WTC11 (cell line): ENCODE data around the gene TAAR9. TPM values are rescaled to one million over a fixed set of nuclear protein-coding genes. Genes with fewer than 3 reads are reported as not detected.

Source experiments
- ATAC-seq: fragments of 200-7000 bp; cut with Tn5 transposase; 2 replicates; pipeline ENCODE4 v1.10.0; 2021; ENCODE audit warnings: mild to moderate bottlenecking, moderate library complexity
- CTCF ChIA-PET: fragments of 300-600 bp; sonication (Branson Sonifier 250); formaldehyde crosslinking; loops from one replicate; lab custom pipeline; 2021; ENCODE audit warnings: antibody characterized with exemption; lab: Charles Lee
- POLR2A ChIA-PET: fragments of 350-600 bp; sonication (Branson Sonifier 250); formaldehyde crosslinking; loops from one replicate; lab custom pipeline; 2021; ENCODE audit warnings: antibody characterized with exemption; lab: Charles Lee
- DNase-seq: peaks from one replicate; pipeline ENCODE4 v3.0.0; 2021; ENCODE audit warnings: low spot score
- H3K27ac Mint-ChIP-seq: 2 replicates; pipeline ENCODE4 v1.8.0; 2021; ENCODE audit warnings: mixed read lengths
- H3K27me3 Mint-ChIP-seq: 2 replicates; pipeline ENCODE4 v1.8.0; 2021; ENCODE audit warnings: low read depth, mild to moderate bottlenecking, moderate library complexity, mixed read lengths
- H3K36me3 Mint-ChIP-seq: 2 replicates; pipeline ENCODE4 v1.8.0; 2021; ENCODE audit warnings: mixed read lengths
- H3K4me1 Mint-ChIP-seq: 2 replicates; pipeline ENCODE4 v1.8.0; 2022; ENCODE audit warnings: mixed read lengths
- H3K4me3 Mint-ChIP-seq: 2 replicates; pipeline ENCODE4 v1.8.0; 2021; ENCODE audit warnings: mild to moderate bottlenecking, moderate library complexity, mixed read lengths
- H3K9me3 Mint-ChIP-seq: 2 replicates; pipeline ENCODE4 v1.8.0; 2021; ENCODE audit warnings: mixed read lengths
- CBFB ChIP-seq: sonication (generic); formaldehyde crosslinking; IDR thresholded peaks from 2 replicates; pipeline ENCODE4 v1.8.1; 2022; ENCODE audit warnings: mild to moderate bottlenecking, low read depth, missing genetic modification reagents
- ELF4 ChIP-seq: sonication (generic); formaldehyde crosslinking; IDR thresholded peaks from 2 replicates; pipeline ENCODE4 v1.8.1; 2022; ENCODE audit warnings: low read depth, mild to moderate bottlenecking, moderate library complexity, missing genetic modification reagents
- EMX1 ChIP-seq: fragments of 250-450 bp; sonication (Bioruptor Pico); IDR thresholded peaks from 2 replicates; pipeline ENCODE4 v1.8.0; 2021; ENCODE audit warnings: mild to moderate bottlenecking
- JUN ChIP-seq: sonication (generic); formaldehyde crosslinking; IDR thresholded peaks from 2 replicates; pipeline ENCODE4 v1.8.0; 2023; ENCODE audit warnings: mild to moderate bottlenecking, missing genetic modification reagents
- NFATC4 ChIP-seq: fragments of 250-450 bp; sonication (Bioruptor Pico); IDR thresholded peaks from 2 replicates; pipeline ENCODE4 v1.9.0; 2021; ENCODE audit warnings: mild to moderate bottlenecking
- NFE2L1 ChIP-seq: sonication (generic); formaldehyde crosslinking; IDR thresholded peaks from 2 replicates; pipeline ENCODE4 v1.8.1; 2023; ENCODE audit warnings: missing genetic modification reagents
- NFYB ChIP-seq: sonication (generic); formaldehyde crosslinking; conservative IDR thresholded peaks from 2 replicates; pipeline ENCODE4 v1.8.0; 2022; ENCODE audit warnings: low read depth, missing genetic modification reagents
- NR2C2 ChIP-seq: sonication (generic); formaldehyde crosslinking; IDR thresholded peaks from 2 replicates; pipeline ENCODE4 v1.8.0; 2022; ENCODE audit warnings: mild to moderate bottlenecking, missing genetic modification reagents
- SP1 ChIP-seq: sonication (generic); formaldehyde crosslinking; conservative IDR thresholded peaks from 2 replicates; pipeline ENCODE4 v1.8.1; 2022; ENCODE audit warnings: missing genetic modification reagents
- TEAD4 ChIP-seq: sonication (generic); formaldehyde crosslinking; IDR thresholded peaks from 2 replicates; pipeline ENCODE4 v1.8.0; 2022; ENCODE audit warnings: mild to moderate bottlenecking, missing genetic modification reagents
- ZNF416 ChIP-seq: fragments of 250-450 bp; sonication (Bioruptor Pico); IDR thresholded peaks from 2 replicates; pipeline ENCODE4 v1.9.0; 2021; ENCODE audit warnings: mild to moderate bottlenecking, inconsistent platforms
- total RNA-seq: library from RNA; stranded (reverse); gene quantifications from 3 replicates; pipeline ENCODE4 v1.2.3, GENCODE V29; 2021
- TF ChIP-seq, protein P1 (sequence below): sonication (generic); formaldehyde crosslinking; IDR thresholded peaks from 2 replicates; pipeline ENCODE4 v1.8.0; 2022; ENCODE audit warnings: mild to moderate bottlenecking, missing genetic modification reagents
- TF ChIP-seq, protein P2 (sequence below): fragments of 250-450 bp; sonication (Bioruptor Pico); IDR thresholded peaks from 2 replicates; pipeline ENCODE4 v1.9.0; 2021; ENCODE audit warnings: mild to moderate bottlenecking
- TF ChIP-seq, protein P3 (sequence below): fragments of 250-450 bp; sonication (Bioruptor Pico); IDR thresholded peaks from 2 replicates; pipeline ENCODE4 v2.1.2; 2022; ENCODE audit warnings: mild to moderate bottlenecking, moderate library complexity
- TF ChIP-seq, protein P4 (sequence below): sonication (generic); formaldehyde crosslinking; IDR thresholded peaks from 2 replicates; pipeline ENCODE4 v1.8.0; 2023; ENCODE audit warnings: mild to moderate bottlenecking, missing genetic modification reagents
- TF ChIP-seq, protein P5 (sequence below): fragments of 250-450 bp; sonication (Bioruptor Pico); IDR thresholded peaks from 2 replicates; pipeline ENCODE4 v1.9.0; 2021; ENCODE audit warnings: mild to moderate bottlenecking
- TF ChIP-seq, protein P6 (sequence below): fragments of 200-600 bp; IDR thresholded peaks from 2 replicates; pipeline ENCODE4 v1.8.0; 2022; ENCODE audit warnings: antibody characterized with exemption
- TF ChIP-seq, protein P7 (sequence below): sonication (generic); formaldehyde crosslinking; IDR thresholded peaks from 2 replicates; pipeline ENCODE4 v1.8.0; 2022; ENCODE audit warnings: missing genetic modification reagents

TAAR9 gene
- total RNA-seq, 1 experiment from 2014 or later: not detected

DNA sequence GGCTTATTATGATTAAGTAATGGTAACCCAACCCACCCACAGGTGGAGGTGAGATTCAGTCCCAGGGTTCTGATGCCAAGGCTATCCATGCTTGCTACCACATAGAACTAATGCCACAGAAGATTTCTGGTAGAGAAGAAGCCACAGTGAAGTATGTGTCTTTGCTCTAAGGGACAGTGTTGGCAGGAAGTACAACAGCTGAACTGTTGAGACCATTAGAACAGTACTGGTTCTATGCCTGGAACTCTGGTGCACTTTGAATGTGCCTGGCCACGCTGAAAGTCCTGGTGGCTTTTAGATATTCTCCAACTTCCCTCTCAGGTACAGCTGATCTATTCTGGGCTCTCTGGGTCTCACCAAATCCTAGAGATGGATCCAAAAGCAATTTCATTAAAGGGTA, 32.9 kb upstream of the TAAR9 start:
- no peak overlapping the region for H3K27ac Mint-ChIP-seq
- ChIA-PET POLR2A (interaction anchor here (0.6 kb wide), 1 partner anchor 233 kb away, joined by 3 read pairs; no protein-coding TSS in a partner anchor), CTCF (no interaction called here)
- H3K9me3 Mint-ChIP-seq: no peaks in the 10 kb centered on the region
- peaks cover 18% of the 10 kb centered on the region for H3K36me3 Mint-ChIP-seq
- peaks cover 8% of the 10 kb centered on the region for H3K4me1 Mint-ChIP-seq
- TF ChIP-seq, protein P1, sequence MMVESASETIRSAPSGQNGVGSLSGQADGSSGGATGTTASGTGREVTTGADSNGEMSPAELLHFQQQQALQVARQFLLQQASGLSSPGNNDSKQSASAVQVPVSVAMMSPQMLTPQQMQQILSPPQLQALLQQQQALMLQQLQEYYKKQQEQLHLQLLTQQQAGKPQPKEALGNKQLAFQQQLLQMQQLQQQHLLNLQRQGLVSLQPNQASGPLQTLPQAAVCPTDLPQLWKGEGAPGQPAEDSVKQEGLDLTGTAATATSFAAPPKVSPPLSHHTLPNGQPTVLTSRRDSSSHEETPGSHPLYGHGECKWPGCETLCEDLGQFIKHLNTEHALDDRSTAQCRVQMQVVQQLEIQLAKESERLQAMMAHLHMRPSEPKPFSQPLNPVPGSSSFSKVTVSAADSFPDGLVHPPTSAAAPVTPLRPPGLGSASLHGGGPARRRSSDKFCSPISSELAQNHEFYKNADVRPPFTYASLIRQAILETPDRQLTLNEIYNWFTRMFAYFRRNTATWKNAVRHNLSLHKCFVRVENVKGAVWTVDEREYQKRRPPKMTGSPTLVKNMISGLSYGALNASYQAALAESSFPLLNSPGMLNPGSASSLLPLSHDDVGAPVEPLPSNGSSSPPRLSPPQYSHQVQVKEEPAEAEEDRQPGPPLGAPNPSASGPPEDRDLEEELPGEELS (CRISPR knock-in tag): no peak
- TF ChIP-seq, protein P2, sequence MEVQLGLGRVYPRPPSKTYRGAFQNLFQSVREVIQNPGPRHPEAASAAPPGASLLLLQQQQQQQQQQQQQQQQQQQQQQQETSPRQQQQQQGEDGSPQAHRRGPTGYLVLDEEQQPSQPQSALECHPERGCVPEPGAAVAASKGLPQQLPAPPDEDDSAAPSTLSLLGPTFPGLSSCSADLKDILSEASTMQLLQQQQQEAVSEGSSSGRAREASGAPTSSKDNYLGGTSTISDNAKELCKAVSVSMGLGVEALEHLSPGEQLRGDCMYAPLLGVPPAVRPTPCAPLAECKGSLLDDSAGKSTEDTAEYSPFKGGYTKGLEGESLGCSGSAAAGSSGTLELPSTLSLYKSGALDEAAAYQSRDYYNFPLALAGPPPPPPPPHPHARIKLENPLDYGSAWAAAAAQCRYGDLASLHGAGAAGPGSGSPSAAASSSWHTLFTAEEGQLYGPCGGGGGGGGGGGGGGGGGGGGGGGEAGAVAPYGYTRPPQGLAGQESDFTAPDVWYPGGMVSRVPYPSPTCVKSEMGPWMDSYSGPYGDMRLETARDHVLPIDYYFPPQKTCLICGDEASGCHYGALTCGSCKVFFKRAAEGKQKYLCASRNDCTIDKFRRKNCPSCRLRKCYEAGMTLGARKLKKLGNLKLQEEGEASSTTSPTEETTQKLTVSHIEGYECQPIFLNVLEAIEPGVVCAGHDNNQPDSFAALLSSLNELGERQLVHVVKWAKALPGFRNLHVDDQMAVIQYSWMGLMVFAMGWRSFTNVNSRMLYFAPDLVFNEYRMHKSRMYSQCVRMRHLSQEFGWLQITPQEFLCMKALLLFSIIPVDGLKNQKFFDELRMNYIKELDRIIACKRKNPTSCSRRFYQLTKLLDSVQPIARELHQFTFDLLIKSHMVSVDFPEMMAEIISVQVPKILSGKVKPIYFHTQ (CRISPR knock-in tag): no peak
- TF ChIP-seq, protein P3, sequence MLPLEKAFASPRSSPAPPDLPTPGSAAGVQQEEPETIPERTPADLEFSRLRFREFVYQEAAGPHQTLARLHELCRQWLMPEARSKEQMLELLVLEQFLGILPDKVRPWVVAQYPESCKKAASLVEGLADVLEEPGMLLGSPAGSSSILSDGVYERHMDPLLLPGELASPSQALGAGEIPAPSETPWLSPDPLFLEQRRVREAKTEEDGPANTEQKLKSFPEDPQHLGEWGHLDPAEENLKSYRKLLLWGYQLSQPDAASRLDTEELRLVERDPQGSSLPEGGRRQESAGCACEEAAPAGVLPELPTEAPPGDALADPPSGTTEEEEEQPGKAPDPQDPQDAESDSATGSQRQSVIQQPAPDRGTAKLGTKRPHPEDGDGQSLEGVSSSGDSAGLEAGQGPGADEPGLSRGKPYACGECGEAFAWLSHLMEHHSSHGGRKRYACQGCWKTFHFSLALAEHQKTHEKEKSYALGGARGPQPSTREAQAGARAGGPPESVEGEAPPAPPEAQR (CRISPR knock-in tag): no peak
- no peak for TF ChIP-seq CBFB
- no peak for TF ChIP-seq NFE2L1 (CRISPR knock-in tag)
- TF ChIP-seq, protein P4, sequence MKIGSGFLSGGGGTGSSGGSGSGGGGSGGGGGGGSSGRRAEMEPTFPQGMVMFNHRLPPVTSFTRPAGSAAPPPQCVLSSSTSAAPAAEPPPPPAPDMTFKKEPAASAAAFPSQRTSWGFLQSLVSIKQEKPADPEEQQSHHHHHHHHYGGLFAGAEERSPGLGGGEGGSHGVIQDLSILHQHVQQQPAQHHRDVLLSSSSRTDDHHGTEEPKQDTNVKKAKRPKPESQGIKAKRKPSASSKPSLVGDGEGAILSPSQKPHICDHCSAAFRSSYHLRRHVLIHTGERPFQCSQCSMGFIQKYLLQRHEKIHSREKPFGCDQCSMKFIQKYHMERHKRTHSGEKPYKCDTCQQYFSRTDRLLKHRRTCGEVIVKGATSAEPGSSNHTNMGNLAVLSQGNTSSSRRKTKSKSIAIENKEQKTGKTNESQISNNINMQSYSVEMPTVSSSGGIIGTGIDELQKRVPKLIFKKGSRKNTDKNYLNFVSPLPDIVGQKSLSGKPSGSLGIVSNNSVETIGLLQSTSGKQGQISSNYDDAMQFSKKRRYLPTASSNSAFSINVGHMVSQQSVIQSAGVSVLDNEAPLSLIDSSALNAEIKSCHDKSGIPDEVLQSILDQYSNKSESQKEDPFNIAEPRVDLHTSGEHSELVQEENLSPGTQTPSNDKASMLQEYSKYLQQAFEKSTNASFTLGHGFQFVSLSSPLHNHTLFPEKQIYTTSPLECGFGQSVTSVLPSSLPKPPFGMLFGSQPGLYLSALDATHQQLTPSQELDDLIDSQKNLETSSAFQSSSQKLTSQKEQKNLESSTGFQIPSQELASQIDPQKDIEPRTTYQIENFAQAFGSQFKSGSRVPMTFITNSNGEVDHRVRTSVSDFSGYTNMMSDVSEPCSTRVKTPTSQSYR (CRISPR knock-in tag): no peak
- TF ChIP-seq, protein P5, sequence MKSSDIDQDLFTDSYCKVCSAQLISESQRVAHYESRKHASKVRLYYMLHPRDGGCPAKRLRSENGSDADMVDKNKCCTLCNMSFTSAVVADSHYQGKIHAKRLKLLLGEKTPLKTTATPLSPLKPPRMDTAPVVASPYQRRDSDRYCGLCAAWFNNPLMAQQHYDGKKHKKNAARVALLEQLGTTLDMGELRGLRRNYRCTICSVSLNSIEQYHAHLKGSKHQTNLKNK (CRISPR knock-in tag): no peak
- TF ChIP-seq, protein P6, sequence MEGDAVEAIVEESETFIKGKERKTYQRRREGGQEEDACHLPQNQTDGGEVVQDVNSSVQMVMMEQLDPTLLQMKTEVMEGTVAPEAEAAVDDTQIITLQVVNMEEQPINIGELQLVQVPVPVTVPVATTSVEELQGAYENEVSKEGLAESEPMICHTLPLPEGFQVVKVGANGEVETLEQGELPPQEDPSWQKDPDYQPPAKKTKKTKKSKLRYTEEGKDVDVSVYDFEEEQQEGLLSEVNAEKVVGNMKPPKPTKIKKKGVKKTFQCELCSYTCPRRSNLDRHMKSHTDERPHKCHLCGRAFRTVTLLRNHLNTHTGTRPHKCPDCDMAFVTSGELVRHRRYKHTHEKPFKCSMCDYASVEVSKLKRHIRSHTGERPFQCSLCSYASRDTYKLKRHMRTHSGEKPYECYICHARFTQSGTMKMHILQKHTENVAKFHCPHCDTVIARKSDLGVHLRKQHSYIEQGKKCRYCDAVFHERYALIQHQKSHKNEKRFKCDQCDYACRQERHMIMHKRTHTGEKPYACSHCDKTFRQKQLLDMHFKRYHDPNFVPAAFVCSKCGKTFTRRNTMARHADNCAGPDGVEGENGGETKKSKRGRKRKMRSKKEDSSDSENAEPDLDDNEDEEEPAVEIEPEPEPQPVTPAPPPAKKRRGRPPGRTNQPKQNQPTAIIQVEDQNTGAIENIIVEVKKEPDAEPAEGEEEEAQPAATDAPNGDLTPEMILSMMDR: no peak
- TF ChIP-seq TEAD4 (CRISPR knock-in tag): no peak
- no peak for TF ChIP-seq NFATC4 (CRISPR knock-in tag)
- TF ChIP-seq ZNF416: no peak
- DNase-seq (no peak), ATAC-seq (no peak)
- H3K4me3 Mint-ChIP-seq: no peak overlapping the region
- H3K27me3 Mint-ChIP-seq: no peaks in the 10 kb centered on the region

DNA sequence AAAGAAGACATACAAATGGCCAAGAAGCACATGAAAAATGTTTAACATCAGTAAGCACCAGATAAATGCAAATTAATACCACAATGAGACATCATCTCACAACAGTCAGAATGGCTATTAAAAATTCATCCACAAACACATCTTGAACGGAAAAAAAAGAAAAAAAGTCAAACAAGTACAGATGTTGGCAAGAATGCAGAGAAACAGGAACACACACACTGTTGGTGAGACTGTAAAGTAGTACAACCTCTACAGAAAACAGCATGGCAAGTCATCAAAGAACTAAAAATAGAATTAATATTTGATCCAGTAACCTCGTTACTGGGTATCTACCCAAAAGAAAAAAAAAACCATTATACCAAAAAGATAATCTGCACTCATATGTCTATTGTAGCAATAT, 31.6 kb upstream of the TAAR9 start:
- ChIA-PET POLR2A (no interaction called here), CTCF (no interaction called here)
- Mint-ChIP-seq H3K27me3 (no peaks in the 10 kb centered on the region), H3K9me3 (no peaks in the 10 kb centered on the region), H3K27ac (no peak overlapping the region), H3K4me3 (no peak overlapping the region), H3K36me3 (peaks cover 15% of the 10 kb centered on the region), H3K4me1 (peaks cover 18% of the 10 kb centered on the region)
- DNase-seq: no peak
- ATAC-seq: no peak
- TF ChIP-seq NR2C2 (CRISPR knock-in tag) (no peak), SP1 (no peak), ELF4 (CRISPR knock-in tag) (no peak), JUN (CRISPR knock-in tag) (no peak), ZNF416 (no peak), NFYB (CRISPR knock-in tag) (no peak), EMX1 (CRISPR knock-in tag) (no peak)
- TF ChIP-seq, protein P7, sequence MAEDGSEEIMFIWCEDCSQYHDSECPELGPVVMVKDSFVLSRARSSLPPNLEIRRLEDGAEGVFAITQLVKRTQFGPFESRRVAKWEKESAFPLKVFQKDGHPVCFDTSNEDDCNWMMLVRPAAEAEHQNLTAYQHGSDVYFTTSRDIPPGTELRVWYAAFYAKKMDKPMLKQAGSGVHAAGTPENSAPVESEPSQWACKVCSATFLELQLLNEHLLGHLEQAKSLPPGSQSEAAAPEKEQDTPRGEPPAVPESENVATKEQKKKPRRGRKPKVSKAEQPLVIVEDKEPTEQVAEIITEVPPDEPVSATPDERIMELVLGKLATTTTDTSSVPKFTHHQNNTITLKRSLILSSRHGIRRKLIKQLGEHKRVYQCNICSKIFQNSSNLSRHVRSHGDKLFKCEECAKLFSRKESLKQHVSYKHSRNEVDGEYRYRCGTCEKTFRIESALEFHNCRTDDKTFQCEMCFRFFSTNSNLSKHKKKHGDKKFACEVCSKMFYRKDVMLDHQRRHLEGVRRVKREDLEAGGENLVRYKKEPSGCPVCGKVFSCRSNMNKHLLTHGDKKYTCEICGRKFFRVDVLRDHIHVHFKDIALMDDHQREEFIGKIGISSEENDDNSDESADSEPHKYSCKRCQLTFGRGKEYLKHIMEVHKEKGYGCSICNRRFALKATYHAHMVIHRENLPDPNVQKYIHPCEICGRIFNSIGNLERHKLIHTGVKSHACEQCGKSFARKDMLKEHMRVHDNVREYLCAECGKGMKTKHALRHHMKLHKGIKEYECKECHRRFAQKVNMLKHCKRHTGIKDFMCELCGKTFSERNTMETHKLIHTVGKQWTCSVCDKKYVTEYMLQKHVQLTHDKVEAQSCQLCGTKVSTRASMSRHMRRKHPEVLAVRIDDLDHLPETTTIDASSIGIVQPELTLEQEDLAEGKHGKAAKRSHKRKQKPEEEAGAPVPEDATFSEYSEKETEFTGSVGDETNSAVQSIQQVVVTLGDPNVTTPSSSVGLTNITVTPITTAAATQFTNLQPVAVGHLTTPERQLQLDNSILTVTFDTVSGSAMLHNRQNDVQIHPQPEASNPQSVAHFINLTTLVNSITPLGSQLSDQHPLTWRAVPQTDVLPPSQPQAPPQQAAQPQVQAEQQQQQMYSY (CRISPR knock-in tag): no peak
- TF ChIP-seq, protein P2 (CRISPR knock-in tag): no peak
